Fibroblast of lung (primary cell): ENCODE measurements around the gene TM9SF1.

Source experiments
- EZH2 ChIP-seq: IDR thresholded peaks from 2 replicates; pipeline ENCODE4 v1.5.1; 2012; ENCODE audit warnings: low read length, control low read depth, mild to moderate bottlenecking; ENCODE audit errors: missing control alignments
- TF ChIP-seq, protein P1 (sequence below), 2 donors: IDR thresholded peaks in 1 of 2; conservative IDR thresholded peaks in 1 of 2; 1 replicate in 1 of 2; 2 replicates in 1 of 2; pipeline ENCODE4 v1.5.1; 2011 to 2012; ENCODE audit warnings: low read length in 2 of 2, control low read depth in 1 of 2, inconsistent platforms in 1 of 2, low read depth in 1 of 2, mild to moderate bottlenecking in 1 of 2

DNA sequence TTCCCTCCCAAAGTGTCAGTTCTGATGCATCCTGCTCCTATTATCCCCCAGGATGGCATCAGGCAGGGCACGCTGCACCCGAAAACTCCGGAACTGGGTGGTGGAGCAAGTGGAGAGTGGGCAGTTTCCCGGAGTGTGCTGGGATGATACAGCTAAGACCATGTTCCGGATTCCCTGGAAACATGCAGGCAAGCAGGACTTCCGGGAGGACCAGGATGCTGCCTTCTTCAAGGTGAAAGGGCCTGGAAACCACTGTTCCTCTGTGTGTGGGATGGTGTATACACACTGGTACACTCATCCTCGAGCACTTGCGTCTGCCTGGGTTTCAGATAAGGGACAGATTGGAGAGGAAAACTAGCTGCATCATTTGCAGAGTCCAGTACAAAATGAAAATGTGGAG is 33.1 kb downstream of the TM9SF1 start:
- TF ChIP-seq, protein P1, sequence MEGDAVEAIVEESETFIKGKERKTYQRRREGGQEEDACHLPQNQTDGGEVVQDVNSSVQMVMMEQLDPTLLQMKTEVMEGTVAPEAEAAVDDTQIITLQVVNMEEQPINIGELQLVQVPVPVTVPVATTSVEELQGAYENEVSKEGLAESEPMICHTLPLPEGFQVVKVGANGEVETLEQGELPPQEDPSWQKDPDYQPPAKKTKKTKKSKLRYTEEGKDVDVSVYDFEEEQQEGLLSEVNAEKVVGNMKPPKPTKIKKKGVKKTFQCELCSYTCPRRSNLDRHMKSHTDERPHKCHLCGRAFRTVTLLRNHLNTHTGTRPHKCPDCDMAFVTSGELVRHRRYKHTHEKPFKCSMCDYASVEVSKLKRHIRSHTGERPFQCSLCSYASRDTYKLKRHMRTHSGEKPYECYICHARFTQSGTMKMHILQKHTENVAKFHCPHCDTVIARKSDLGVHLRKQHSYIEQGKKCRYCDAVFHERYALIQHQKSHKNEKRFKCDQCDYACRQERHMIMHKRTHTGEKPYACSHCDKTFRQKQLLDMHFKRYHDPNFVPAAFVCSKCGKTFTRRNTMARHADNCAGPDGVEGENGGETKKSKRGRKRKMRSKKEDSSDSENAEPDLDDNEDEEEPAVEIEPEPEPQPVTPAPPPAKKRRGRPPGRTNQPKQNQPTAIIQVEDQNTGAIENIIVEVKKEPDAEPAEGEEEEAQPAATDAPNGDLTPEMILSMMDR (conservative IDR thresholded peaks at IDR 0.05 in 1 of 2, IDR thresholded peaks at IDR 0.05 in 1 of 2; ENCODE audit: low read depth in 1 of 2, low read length in 2 of 2): no peak
- TF ChIP-seq EZH2: no peak
